IPS DF 4.7 (cell line): ENCODE data around the gene KRTAP5-3.
"Not testable (repeated sequence)": the region's sequence is repeated elsewhere in the genome, so short reads cannot be mapped to it uniquely, and the experiment has no call there.

Experiments used
- DNase-seq: peaks from one replicate; pipeline ENCODE4 v3.0.0-alpha.2; 2013; ENCODE audit warnings: low spot score; ENCODE audit errors: extremely low read depth

The KRTAP5-3 gene

DNA sequence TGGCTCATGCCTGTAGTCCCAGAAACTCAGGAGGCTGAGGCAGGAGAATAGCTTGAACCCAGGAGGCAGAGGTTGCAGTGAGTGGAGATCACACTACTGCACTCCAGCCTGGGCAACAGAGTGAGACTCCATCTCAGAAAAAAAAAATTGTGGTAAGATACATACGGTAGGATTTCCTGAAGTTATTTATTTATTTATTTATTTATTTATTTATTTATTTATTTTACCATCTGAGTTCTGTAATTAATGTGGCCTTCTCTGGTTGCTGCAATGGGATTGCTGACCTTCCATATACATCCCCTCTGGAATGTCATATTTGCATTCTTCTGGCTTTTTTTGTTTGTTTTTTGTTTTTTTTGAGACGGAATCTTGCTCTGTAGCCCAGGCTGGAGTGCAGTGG lies 25.4 kb downstream of the KRTAP5-3 start:
- not testable (repeated sequence) for DNase-seq

DNA sequence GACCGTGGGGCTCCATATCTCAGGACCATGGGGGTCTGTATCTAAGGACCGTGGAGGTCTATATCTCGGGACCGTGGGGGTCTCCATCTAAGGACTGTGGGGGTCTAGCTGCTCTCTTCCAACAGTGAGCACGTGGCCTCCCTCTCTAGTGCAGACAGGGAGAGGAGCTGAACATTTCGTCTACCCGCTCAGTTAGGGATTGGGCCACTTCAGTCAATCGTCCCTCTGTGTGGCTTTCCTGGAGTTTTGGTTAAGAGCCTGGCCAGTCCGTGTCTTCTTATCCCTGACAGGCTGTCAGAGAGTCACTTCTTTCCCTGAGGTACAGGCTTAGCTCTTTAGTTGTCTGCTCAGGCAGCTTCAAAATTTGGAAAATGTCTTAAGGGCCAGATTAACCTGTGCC lies 26.3 kb downstream of the KRTAP5-3 start:
- DNase-seq, result no peak

DNA sequence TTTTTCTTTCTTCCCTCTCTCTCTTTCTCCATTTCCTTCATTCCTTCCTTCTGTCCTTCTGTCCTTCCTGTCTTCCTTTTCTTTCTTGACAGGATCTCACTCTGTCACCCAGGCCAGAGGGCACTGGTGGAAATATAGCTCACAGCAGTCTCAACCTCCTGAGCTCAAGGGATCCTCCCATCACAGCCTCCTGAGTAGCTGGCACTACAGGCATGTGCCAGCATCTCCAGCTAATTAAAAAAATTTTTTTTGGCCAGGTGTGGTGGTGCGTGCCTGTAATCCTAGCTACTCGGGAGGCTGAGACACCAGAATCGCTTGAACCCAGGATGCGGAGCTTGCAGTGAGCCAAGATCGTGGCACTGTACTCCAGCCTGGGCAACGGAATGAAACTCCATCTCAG lies 31.4 kb downstream of the KRTAP5-3 start:
- DNase-seq, result no peak

DNA sequence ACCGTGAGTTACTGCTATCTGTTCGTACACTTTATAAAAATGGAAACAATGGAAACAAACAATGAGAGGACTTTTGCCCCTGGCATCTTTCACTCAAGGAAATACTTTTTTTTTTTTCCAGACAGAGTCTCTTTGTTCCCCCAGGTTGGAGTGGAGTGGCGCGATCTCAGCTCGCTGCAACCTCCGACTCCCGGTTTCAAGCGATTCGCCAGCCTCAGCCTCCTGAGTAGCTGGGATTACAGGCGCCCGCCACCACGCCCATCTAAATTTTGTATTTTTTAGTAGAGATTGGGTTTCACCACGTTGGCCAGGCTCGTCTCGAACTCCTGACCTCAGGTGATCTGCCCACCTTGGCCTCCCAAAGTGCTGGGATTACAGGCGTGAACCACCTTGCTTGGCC lies 32.5 kb downstream of the KRTAP5-3 start:
- not testable (repeated sequence) for DNase-seq

DNA sequence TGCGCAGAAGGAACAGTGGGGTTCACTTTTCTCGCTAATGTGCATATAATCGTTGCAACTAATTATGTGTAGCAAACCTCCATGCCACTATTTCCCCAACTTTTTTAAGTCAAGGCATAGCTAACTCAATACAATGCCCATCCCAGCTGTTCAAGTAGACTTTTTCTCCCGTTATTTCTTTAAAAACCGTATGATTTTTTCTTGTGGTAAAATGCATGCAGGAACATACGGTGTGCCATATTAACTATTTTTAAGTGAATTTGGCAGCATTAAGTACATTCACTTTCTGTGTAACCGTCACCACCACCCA lies 33.4 kb downstream of the KRTAP5-3 start:
- DNase-seq, result no peak

DNA sequence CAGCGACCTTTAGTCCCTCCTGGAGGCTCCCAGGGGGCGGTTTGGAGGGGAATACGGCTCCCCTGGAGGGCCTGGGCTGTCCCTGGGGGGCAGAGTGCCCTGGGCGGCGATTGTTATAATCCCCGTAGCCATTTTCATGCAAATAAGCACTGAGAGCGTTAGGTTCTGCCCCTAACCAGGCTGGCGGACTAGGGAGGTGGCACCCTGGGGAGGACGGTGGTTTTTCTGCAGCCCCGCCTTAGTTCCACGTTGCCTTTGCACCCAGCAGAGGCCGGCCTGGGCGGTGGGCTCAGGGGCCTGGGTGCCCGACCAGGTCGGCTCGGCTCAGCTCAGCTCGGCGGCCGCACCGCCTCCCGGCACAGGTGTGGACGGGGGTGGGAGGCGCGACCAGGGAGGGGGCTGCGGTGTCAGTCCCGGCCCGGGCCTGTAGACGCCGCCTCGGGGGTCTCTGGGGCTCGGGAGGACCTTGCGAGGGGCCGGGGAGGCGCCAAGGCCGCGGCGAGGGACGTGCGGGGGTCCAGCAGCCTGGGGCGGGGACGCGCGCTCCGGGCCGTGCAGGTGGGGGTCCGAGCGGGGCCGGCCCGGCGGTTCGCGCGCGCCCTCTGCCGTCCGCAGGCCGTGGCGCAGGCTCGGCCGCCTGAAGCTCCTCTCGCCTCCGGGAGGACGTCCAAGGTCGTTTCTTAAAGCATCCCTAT lies 33.9 kb downstream of the KRTAP5-3 start:
- no peak for DNase-seq

DNA sequence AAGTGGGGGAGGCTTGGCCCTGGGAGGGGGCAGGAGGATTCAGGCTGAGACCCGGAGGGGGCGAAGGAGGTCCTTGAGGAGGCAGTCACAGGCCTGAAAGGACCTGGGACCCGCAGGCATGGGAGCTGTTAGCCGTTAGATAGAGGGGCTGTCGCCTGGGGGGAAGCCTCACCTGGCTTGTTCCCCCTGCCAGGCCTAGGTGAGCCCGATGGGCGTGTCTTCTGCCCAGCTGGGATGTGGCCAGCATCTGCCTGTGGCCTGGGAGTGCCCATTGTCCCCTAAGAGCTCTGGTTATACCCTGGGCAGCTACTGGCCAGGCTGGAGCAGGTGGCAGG lies 34.4 kb downstream of the KRTAP5-3 start:
- DNase-seq, result no peak

DNA sequence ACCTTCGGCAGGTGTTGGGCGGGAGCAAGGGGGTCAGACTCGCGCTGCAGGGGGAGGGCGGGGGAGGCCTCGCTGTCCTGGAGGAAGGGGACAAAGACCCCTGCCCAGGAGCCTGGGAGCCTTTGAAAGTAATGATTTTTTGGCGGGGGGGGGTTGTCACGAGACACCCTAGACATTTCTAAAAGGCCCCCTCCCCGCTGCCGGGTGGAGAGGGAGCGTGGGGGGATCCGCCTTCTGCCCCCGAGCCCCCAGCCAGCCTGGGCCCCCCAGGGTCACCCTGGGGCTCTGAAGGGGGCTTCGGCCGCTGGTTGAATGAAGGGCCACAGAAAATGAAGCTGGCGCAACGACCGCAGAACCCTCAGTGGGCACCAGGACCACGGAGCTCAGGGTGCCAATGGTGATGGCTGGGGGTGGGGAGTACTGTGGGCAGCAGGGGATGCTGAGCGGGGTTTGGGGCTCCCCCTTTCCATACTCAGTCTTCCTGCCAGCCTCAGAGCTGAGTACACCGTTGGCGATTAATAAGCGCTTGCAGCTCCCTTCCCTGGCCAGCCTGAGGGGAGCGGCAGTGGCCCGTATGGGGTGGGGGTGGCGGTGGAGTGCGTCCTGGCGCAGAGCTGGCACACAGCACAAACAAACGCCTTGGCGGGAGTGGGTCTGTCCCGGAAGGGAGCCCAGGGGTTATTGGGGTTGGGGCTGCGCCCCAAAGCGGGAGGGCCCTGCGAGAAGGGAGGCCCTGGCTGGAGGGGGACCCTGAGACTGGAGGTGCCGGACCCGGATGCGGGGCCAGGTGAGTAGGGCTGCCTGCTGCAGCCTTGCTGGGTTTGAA lies 35.0 kb downstream of the KRTAP5-3 start:
- DNase-seq, result no peak

DNA sequence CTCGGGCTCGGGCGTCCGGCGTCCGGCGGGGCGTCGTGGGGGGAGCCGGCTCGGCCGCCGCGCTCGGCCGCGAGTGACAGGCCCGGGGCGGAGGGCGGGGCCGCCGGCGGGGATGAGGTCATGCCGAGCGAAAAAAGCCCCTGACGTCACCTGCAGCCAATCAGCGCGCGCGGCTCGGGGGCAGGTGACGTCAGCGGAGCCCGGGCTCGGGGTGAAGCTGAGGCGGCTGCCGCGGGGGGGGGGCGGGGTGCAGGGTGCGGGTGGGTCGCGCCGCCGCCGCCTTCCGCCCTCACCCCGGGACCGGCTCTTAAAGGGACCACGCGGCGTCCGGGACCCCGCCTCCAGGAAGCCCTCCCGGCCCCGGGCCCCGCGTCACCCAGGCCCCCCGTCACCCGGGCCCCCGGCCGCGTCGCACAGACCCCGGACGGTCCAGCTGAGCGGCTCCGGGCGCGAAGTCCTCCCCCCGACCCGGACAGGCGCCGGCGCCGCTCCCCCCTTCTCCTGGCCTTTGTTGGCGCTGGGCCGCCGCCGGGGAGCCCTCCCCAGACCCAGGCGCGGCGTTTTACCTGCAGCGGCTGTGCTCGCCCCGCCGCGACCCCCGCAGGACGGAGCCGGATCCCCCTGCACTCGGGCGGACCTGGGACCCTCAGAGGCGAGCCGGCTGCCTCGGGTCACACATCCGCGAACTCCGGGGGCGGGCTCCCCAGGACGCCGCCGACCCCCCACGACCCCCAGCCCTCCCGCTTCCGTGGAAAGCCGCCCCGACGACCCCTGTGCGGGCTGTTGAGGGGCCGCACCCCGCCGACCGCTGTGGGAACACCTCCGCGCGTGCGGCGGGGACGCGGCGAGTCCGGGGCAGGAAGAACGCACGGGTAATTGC lies 35.8 kb downstream of the KRTAP5-3 start, which contains the start of gene DUSP8:
TSS of gene DUSP8 (minus strand) at position 75 of the 880 bp plus-strand sequence. CDS start 6,445 bp downstream, outside the sequence.
- no peak for DNase-seq

DNA sequence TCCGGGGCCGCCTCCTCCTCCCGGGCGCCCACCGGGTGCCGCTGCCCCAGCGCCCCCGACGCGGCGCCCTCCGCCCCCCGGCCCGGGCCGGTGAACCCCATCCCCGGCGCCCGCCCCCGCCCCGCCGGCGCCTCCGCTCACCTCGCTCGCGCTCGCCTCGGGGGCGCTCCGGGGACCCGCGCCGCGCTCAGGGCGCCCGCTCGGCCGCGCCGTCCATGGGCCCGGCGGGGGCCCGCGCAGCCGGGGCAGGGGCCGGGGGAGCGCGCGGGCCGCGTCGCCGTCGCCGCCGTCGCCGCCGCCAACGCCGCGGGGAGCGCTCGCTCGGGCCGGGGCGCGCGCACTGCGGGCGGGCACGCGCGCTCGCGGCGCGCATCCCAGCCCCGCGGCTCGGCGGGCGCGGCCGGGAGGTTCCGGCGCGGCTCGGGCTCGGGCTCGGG lies 36.5 kb downstream of the KRTAP5-3 start:
- no peak for DNase-seq

DNA sequence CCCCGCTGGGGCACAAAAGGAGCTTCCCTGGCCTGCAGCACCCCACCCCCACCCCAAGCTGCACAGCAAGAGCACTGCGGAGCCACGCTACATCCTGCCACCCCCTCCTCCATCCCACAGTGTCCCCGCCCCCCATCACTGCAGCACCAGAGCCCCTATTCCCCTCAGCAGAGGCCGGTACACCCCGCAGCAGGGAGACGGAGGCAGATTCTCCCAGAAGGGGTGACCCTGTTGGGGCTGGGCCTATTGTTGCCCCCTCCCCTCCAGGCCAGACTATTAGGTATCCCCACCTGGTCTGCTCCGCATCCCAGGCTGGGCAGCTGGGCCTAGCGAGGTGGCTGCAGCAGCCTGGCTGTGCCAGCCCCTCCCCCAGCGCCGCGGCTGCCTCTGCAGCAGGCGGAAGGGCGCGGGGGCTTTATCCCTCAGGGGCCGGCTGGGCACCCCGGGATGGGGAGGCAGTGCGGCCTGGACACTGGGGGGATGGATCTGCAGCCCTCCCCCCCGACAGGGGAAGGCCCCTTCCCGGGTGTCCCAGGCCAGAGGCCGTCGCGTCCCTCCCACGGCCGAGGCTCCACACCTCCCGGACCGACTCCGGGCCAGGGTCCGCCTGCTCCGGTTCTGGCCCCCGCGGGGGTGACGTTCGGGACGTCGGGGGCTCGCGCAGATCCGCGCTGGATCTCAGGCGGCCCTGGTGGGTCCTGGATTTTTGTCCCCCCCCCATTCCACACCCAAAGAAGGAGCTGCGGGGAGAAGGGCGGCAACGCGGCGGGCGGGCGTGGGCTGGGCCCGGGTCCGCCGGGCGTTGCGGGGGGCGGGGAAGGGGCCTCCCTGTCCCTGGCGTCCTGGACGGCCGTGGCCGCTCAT lies 37.1 kb downstream of the KRTAP5-3 start:
- DNase-seq, result no peak

DNA sequence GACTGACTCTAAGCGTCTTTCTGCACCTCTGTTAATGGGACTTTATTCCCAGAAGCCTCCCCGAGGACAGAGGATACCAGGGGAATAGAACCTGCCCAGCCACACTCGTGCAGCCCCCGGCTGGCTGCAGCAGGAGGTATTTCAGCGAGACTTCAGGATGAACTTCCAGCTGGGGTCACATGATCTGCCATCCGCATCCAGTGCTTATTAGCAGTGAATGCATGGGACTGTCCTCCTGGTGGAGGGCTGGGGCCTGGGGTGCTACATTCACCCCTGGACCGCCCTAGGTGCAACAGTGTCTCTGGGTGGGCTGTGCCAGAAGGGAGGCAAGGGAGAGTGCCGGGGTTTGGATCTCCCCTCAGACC lies 37.8 kb downstream of the KRTAP5-3 start:
- no peak for DNase-seq

DNA sequence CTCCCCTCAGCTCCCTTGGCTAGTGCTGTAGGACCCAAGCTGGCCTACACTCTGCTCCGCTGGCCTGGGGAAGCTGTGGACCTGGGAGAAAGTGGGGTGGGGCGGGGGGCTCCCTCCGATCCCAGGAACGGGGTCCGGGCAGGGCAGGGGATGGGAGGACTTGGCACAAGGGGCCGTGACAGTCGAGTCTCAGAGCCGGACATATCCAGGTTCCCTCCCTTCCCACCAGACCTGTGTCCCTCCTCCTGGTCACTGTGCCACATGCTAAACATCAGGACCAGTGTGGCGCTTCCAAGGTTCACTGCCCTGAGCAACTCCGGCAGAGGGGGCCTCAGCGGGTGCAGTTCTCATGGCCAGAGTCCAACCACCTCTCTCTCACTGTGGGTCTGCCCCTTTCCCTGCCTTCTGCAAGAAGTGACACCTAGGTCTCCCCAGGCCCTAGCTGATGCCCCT lies 38.2 kb downstream of the KRTAP5-3 start:
- no peak for DNase-seq

DNA sequence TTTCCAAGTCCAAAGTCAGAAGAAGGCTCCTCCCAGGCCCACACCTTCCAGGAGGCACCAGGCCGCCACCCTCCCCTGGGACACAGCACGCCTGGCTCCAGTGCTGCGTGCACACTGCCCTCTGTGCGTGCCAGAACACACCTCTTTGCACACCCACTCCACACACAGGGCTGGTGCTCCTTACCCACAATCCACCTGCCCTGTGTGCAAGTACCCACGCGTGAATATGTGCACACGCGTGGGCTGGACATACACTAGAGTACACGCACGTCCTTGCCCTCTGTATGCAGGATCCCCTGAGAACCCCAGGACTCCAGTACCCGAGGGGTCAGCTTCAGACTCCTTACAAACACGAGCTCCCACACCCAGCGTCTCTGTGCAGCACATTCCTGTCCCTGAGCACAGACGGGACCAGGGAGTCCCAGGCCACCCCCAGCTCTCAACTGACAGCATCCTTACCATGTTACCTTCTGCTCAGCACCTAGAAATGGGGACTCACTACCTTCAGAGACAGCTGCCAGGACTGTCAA lies 38.9 kb downstream of the KRTAP5-3 start:
- no peak for DNase-seq

DNA sequence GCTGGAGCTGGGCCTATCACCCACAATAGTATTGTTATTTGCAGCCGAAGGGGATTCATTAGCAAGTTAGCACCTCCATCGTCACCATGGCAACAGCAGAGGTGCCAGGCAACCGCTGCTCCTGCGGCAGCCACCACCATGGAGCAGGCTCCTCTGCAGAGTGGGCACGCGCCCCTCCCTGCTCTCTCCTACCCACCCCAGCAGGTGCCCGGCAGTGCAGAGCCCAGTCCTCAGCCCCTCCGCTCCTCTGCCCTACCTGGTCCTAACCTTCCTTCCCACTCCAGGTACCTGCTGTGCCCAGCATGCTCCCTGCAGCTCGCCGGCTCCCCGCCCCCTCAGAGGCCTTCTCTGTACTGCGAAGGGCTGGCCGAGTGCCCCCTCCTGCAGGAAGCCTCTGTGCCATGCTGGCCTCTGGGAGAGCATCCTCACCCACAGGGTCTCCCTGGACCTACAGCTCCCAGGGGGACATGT lies 39.8 kb downstream of the KRTAP5-3 start:
- DNase-seq, result no peak

DNA sequence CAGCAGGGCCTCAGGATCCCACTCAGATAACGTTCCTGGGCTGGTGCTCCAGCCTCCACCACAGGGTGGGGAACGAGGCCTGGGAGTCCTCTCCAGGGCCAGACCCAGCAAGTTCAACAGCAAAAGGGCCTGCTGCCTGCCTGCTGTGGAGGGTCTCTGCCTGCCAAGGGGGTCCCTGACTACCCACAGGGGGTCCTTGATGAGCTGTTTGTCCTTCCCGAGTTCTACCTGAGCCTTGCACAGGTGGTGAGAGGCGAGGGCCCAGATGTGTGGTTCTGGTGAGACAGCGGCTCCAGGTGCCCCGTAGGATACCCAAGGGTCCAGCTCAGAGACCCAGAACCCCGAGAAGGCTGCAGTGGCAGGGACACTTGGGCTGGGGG lies 40.6 kb downstream of the KRTAP5-3 start:
- DNase-seq, result no peak

DNA sequence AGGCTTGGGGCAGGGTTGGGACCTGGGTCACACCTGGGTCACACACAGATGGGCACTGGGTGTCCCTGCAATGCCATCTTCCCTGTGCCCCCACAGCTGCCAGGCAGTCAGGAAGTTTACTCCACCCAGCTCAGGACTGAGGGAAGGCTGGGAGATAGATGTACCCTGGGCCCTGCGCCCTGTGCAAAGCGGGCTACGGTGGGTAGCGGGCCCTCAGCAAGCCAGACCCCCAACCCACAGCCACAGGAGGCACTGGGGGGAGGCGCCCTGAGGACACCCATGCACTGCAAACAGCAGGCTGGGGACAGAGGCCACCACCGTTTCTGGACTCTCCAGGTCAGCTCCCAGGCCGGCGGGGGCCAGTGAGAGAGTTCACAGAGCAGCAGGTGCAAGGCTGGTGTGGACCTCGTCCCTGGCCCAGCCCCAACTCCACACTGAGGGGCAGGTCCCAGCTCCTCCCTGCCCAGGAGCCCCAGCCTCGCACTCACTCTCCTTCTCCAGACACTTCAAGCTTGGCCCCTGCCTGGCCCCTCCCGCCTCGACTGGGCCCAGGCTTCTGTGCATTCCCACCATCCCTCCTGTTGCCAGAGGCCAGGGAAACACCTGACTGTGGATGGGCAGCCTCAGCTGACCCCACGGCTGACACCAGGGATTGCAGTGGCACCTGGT lies 41.1 kb downstream of the KRTAP5-3 start:
- no peak for DNase-seq

DNA sequence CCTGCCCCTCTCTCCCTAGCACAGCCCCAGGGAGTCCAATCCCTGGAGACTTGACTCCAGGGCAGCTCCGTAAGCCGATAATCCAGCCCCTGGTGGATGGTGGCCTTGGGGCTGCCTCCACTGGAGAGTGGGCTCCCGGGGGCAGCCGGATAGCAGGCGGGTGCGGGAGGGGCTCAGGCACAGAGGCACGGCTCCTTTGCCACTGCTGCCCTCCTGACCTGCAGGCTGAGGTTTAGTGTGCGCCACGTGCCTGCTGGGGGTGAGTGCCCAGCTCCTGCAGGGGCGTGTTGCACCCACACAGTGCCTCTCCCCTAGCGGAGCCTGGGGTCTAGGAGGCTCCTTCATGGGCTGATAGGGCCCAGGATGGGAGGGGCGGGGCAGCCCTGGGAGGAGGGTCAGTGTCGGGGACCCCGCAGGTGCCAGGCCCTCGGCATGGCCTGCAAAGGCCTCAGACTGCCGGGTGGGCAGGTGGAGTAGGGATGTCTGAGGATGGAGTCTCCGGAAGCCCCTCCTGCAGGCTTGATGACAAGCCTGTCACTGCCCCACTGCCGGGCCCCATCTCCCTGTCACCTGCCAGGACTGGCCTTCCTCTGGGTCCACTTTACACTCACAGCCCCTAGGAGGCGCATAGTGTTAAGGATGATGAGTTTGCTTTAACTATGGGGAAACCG lies 41.7 kb downstream of the KRTAP5-3 start:
- DNase-seq, result no peak

DNA sequence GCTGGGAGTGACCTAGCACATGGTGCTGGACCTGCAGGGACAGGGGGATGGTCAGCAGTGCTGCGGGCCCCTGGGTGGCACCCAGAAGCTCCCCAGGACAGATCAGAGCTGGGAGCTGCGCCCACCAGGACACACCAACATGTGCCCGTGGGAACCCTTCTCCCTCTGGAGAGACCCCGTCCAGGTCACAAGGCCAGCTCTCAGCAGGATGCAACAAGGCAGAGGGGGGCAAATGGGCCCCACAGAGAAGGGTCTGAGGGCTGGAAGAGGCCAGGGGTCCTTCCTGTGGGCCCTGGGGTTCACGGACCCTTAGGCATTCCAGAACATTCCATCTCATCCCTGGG lies 42.4 kb downstream of the KRTAP5-3 start:
- DNase-seq, result no peak
